Breast epithelium (tissue), 3 donors: Measurements from ENCODE around the gene CACNA2D2.

ENCODE experiments used
- CTCF ChIP-seq, 3 donors: fragments of 450-650 bp; IDR thresholded peaks; one replicate each; pipeline ENCODE4 v1.5.1; 2016 to 2017; ENCODE audit warnings: antibody characterized with exemption in 3 of 3, mild to moderate bottlenecking in 3 of 3, moderate library complexity in 3 of 3
- POLR2A ChIP-seq: fragments of 450-650 bp; IDR thresholded peaks from one replicate; pipeline ENCODE4 v1.6.1; 2016; ENCODE audit warnings: antibody characterized with exemption, mild to moderate bottlenecking, moderate library complexity
- POLR2AphosphoS5 ChIP-seq, 3 donors: sonication (generic); formaldehyde crosslinking; IDR thresholded peaks; one replicate each; pipeline ENCODE4 v1.6.1; 2017; ENCODE audit warnings: antibody characterized with exemption in 3 of 3

- TF ChIP-seq POLR2AphosphoS5 (IDR thresholded peaks at IDR 0.05) (no peak), POLR2A (no peak), CTCF (IDR thresholded peaks at IDR 0.05) (no peak)
These were observed 173.1 kb downstream of the CACNA2D2 start for GRCh38 chr3:50330330-50330729.
